ENCODE measurements around the gene NRM. TPM values are rescaled to one million over a fixed set of nuclear protein-coding genes. Genes with fewer than 3 reads are reported as not detected.
"Not testable (repeated sequence)": the region's sequence is repeated elsewhere in the genome, so short reads cannot be mapped to it uniquely, and the experiment has no call there.

The NRM gene
- polyA plus RNA-seq, 3 donors, result 6.7 to 8.1 (median 7.5) TPM

DNA sequence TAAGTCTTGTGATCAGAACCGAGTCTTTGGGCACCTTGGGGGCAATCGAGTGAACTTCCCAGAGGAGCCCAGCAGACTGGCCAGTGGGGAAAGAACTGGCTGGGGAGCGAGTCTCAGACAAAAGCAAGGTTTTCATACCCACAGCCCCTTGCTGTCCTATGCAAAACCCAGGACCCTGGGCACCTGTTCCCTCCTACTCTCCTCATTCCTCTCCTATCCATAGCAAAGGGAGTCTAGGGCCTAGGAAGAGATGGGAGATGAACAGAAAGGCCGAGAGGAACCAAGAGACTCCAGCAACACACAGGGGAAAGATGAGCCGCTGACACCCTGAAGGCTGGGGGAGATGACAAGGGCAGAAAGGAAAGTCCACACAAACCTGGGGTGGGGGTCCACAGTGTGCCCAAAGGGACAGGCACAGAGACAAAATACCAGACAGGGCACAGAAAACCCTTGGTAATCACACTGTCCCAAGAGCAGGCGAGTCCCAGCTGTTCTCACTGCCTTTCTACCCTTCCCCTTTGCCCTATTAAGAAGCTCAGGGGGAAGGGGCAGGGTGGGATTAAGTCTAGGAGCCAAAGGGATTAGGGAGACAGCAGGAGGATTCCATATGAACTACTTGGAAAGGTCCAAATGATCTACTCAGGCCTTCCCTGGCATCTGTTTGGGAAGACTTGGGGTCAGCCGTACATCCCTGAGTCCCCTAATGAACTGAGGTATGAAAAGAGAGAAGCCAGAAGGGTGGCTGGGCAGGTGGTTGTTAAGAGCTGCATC, 10.8 kb downstream of the NRM start:
- no peak overlapping the region for H3K27ac ChIP-seq (ENCODE audit: low read depth, low read length)
- 57 to 80% (median 61%) methylated on average over 7 of the region's 7 CpGs for WGBS, 3 donors

DNA sequence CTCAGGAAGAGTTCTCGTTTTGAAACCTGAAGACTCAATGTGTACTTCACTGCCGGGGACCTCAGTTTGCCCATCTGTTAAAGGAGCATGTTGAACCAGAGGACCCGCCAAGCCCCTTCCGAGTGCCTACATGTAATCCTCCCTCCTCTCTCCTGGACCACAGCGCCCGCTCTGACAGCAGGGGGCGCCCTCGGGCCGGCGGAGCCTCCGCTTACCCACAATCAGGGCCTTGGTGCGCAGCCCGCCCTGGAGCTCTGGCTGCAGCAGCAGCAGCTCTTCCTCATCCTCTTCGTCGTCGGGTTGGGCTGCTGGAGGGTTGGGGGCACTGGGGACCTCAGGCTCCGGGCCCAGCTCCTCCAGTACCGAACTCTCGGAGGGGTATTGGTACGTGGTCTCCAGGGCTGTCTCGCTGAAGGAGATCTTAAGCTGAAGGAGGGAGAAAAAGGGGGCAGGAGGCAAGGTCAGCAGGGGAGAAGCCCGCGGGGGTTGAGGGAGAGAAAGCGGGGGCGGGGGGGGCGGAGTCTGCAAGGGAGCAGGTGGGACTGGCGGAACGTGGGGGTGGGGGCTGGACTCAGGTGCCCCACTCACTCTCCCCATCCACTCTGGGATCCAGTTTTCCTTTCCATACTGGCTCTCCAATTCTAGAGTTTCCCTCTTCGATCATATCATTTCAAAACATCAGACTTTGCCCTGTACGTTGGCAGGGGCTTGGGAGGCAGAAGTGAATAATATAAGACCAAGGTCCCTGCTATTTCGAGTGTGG, 11.6 kb downstream of the NRM start:
- no peak overlapping the region for H3K27ac ChIP-seq (ENCODE audit: low read depth, low read length)
- WGBS, 3 donors, result 11 to 12% (median 11%) methylated on average over 30 to 31 of the region's 31 CpGs

DNA sequence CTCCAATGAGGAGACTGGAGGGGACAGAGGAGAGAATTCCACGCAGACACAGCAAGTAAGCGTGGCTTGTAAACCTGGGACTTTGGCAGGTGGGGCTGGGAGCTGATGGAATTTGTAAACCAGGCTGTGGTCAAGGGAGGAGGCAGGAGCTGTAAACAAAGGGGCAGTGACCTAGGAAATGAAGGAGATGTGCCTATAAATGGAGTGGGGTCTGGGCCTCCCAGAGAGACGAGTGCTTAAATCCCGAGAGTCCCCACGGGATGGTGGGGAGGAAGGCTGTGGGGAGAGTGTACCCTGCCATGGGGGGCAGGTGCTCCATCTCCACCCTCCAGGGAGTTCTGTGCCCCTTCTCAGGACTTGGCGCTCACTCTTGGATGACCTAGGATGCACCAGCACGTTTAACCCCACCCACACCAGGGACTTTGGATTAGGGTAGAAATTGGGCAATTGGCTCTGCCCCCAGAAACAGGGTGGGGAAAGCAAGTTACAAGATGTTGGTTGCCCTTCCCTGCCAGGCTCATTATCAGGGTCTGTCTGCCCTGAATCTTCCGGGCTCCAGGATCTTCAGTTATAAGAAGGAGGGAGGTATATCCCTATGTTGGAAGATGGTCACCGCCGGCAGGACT, 14.0 kb downstream of the NRM start:
- WGBS, 3 donors, result 80 to 86% (median 84%) methylated on average over 10 of the region's 10 CpGs
- no peak overlapping the region for H3K27ac ChIP-seq (ENCODE audit: low read depth, low read length)

DNA sequence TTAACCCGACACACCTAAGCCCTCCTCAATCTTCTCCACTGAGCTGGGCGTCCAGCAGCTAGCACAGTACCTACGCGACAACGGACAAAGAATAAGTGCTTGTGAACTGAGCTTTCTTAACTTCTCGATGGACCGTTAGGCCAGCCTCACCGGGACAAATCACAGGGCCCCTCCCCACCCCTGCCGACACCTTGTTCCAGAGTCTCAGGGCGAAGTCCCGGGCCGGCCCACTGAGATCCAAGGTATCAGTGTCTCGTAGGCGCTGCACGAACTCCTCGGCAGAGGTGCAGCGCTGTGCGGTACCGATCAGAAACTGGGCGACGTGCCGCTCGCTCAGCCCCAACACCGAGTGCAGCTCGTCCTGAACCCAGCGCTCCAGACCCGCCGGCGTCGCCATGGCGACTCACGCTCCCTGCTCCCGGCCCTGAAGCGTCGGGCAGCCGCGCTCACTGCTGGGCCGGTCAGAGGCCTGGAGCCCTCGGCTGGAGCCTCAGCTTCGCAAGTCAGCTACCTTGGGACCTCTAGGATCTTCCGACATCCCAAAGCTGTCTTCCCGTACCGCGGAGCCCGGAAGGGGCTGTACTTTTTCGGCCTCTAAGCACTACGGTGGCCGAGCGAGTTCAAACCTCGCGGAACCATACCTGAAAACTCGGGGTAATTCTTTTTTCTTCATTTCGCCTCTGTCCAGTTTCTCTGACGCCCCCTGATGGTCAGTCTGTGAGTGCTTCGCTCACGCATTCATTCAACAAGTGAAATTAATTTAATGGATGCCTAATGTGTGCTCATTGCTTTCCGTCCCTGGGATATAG, 18.1 kb downstream of the NRM start, which contains the start of gene DHX16:
TSS of gene DHX16 (minus strand) at position 562 of the 809 bp plus-strand sequence. CDS start at position 397, 165 bp downstream.
- WGBS, 3 donors, result 0 to 1% (median 0%) methylated on average over 44 to 57 of the region's 57 CpGs
- H3K27ac ChIP-seq (ENCODE audit: low read depth, low read length), result no peak within 1 kb of the TSS

DNA sequence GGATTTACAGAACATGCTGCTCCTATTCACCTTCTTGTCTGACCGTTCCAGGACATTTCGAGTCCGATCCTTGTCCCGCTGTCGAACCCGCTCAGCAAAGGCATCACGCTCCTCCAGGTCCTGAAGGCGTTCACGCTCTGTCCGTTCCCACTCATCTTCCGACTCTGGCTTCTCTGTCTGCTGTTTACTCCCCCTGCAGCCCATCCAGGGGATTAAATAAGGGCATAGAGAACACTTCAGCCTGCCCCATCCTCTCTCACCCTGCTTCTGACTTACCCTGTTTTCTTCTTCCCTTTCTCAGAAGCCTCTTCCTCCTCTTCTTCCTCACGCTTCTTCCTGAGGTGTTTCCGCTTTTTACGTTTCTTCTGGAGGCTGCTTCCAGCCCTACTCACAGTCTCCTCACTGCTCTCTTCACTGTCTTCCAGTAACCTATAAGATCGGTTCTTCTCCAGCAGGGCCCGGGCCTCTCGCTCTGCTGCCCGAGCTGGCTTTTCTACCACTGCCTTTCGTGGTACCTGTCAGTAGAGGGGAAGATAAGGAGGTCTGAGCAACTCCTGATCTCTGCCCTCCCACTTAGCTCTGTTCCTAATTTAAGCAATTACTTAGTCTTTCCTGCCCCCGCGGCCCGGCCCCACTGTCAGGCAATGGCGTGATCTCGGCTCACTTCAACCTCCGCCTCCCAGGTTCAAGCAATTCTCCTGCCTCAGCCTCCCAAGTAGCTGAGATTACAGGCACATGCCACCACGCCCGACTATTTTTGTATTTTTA, 19.8 kb downstream of the NRM start:
- 84 to 87% (median 86%) methylated on average over 27 of the region's 27 CpGs for WGBS, 3 donors
- no peak overlapping the region for H3K27ac ChIP-seq (ENCODE audit: low read depth, low read length)

DNA sequence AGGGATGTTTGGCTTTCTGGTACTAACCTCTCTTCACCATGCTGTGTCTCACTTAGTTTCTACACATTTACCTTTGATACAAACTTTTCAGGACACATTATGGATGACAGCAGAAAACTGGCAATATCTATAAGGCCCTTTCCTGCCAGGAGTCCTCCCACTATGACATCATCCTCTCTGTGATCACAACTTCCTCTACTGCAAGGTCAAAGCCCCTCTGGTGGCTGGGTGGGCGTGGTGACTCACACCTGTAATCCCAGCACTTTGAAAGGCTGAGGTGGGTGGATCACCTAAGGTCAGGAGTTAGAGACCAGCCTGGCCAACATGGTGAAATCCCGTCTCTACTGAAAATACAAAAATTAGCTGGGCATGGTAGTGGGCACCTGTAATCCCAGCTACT, 24.5 kb downstream of the NRM start:
- WGBS, 3 donors, result 69 to 77% (median 73%) methylated on average over 2 of the region's 2 CpGs
- not testable (repeated sequence) for H3K27ac ChIP-seq (ENCODE audit: low read depth, low read length)

DNA sequence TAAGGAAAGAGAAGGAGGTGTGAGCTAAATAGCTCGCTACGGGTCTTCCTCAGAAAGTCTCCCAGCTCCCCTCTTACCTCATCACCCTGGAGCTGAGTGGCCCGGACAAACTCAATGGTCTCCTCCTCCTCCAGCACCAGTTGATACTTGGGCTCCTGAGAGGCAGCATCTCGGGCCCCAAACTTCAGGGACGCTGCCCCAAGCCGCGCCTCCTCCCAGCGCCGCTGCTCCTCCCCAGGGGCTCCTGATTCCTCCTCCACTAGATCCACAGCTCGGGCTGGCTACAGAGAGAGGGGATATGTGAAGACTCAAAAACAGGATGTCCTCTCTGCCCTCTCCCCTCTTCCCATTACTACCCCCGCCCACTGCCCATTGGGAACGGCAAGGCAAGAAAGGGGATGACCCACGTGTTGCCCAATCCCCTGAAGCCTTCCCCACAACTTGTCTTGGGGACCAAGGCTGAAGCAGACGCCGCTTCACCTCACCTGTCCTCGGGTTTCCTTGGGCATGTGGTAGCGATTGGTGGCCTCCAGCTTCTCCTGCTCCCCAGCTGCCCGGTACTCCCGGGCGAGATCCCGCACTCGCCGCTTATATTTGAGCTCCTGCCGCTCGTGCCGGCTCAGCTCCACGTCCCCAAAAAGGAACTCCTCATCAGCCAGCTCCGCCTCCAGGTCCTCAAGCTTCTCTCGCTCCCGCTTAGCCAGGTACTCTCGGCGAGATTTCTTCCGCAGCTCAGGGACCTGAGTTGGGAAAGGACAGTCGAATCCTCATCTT, 25.6 kb downstream of the NRM start:
- no peak overlapping the region for H3K27ac ChIP-seq (ENCODE audit: low read depth, low read length)
- 88 to 93% (median 92%) methylated on average over 28 to 34 of the region's 34 CpGs for WGBS, 3 donors

DNA sequence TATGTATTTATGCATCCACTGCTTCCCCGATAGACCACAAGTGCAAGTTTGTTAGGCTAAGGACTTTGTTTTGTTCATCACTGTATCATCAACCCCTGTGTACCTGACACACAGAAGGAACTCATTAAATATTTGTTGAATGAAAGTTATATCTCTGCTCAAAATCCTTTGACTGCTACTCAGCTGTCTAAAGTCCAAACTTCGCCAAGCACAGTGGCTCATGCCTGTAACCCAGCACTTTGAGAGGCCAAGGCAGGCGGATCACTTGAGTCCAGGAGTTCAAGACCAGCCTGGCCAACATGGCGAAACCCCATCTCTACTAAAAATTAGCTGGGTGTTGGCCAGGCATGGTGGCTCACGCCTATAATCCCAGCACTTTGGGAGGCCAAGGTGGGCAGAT, 32.9 kb downstream of the NRM start:
- not testable (repeated sequence) for H3K27ac ChIP-seq (ENCODE audit: low read depth, low read length)
- WGBS, 3 donors, result 89 to 96% (median 93%) methylated on average over 5 of the region's 5 CpGs

DNA sequence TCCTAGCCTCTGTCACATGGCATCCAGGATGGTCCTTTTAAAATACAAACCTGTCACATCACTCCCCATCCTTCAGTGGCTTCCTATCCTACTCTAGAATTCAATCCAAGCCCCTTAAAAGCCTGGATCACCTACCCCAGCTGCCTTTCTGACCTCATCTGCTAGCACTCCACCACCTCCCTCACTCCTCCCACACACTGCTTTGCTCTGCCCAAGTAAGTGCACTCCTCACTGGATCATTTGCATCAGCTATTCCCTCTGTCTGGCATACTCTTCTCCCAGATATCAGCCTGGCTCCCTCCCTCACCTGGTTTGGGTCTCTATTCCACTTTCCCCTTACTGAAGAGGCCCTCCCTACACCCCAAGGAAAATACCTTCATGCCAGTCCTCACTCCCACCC, 33.3 kb downstream of the NRM start:
- no peak overlapping the region for H3K27ac ChIP-seq (ENCODE audit: low read depth, low read length)

DNA sequence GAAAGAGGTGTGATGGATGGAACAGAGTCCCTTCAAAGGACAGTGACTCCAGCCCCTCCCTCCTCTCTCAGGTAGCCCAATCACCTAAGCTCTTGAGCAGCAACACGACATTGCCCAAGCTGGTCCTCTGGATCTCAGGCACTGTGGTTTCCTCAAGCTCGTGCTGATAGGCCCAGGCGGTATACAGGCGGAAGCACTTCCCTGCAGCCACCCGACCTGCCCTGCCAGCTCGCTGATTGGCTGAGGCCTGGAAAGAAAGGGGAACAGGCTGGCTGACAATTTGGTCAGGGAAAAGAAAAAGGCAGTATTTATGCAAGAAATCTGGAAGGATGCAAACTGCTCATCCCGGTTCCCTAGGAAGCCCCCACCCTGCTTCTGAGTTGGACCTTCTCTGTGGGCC, 34.3 kb downstream of the NRM start:
- 49 to 78% (median 61%) methylated on average over 7 of the region's 7 CpGs for WGBS, 3 donors
- H3K27ac ChIP-seq (ENCODE audit: low read depth, low read length), result no peak overlapping the region

DNA sequence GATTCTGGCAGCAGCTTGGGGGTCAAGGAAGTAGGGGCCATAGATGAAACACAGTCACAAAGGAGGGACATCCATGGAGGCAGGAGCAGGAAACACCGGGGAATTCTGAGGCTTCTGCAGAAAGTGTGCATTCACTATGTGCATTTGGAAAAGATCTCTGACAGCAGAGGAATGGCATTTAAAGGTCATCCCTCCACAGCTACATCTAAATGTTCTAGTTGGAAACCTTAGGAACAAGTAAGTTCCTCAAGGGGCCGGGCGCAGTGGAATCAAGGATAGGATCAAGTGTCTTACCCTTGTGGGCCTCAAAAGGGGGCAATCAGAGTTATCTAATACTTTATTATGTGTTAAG, 35.1 kb downstream of the NRM start:
- H3K27ac ChIP-seq (ENCODE audit: low read depth, low read length), result no peak overlapping the region
- WGBS, 3 donors, result 93 to 97% (median 96%) methylated on average over 3 of the region's 3 CpGs

DNA sequence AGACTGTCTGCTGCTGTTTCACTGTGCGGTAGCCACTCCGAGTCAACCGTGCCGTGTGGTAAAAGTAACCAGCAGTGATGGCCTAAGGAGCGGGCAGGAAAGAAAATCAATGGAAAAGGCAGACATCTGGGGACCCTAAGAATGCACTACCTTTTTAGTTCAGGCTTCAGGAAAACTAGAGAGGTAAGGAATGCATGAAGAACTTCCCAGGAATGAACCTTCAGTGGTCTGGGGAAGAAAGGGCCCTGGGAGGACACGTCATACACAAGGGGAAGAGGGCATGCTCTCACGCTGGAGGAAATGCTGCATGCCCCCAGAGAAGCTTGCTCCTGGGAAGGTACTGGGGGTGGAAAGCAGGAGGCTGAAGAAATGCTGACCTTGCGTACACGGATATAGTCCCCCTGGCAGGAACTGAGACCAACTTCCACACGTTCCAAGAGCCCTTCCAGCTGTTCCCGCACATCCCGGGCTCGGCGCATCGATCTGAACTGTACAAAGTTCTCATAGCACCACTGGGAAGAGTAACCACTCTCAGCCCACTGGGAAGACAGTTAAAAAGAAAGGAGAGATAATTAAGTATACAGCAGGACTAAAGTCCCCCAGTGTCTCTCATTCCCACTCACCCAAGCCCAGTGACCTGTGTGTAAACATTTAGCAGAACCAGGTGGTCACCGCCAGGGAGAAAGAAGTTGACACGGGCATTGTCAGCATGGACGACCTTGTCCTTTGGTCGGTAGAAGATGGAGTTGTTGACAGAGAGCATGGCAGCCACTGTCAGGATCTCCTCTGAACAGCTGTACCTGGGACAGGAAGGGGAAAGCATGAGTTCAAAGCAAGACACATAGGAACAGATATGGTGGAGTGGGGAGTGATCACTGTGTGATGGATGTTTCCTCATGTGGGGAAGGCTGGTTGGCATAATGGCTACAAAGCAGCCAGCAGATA, 35.7 kb downstream of the NRM start:
- H3K27ac ChIP-seq (ENCODE audit: low read depth, low read length), result no peak overlapping the region
- 86 to 93% (median 89%) methylated on average over 19 of the region's 19 CpGs for WGBS, 3 donors

DNA sequence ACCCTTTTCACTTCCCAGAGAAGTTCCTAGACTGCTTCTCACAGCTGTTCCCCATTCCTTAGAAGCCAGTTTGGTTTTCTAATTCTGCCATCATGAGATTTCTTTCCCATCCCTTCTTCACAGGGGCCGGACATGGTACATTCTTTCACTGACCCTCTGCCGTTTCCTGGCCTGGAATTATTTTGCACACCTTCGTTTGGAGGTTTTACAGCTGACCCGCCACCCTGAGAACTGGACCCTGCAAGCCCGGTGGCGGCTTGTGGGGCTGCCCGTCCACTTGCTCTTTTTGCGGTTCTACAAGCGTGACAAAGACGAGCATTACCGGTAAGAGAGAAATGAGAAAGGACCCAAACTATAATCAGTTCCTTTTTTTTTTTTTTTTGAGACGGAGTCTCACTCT, 39.6 kb downstream of the NRM start:
- 88 to 93% (median 92%) methylated on average over 12 of the region's 12 CpGs for WGBS, 3 donors
- no peak overlapping the region for H3K27ac ChIP-seq (ENCODE audit: low read depth, low read length)

DNA sequence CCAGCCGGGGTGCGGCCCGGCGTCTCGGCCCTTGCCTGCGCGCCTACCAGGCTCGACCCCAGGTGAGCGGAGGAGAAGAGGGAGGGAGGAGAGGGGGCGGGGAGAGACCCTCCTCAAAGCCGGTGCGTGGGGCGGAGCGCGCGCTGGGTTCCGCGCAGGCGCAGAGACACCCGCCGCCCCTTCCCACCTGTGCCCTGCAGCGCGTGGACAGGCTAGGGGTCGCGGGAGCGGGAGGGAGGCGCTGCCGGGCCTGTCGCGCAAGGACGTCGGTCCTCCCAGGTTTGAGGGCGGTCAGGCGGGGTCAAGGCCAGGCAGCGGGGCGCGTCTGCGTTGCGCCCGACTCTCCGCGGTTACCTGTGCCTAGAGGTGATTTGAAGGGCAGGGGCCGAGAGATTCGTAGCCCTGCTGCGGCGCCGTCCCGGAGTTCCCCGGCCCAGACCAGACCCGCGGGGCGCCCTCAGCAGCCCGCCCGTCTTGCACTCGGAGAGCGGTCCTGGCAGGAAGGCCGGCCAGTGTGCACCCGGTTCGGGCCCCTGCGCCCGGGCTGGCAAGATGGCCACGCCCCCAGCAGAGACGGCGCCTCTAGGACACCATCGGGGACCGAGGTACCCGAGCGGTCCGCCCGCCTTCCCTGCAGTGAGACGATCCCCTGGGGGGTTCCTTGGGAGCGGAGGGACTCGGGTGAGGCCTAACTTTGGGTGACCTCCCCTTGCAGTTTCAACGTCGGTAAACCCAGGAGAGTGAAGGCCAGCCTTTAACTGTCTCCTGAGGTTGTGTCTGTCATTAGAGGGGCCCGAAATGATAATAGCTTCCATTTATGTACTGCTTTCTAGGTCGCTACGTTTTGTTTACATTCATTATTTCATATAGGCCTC, 43.3 kb downstream of the NRM start:
- H3K27ac ChIP-seq (ENCODE audit: low read depth, low read length), result no peak overlapping the region
- WGBS, 3 donors, result 0 to 1% (median 1%) methylated on average over 53 to 78 of the region's 78 CpGs

DNA sequence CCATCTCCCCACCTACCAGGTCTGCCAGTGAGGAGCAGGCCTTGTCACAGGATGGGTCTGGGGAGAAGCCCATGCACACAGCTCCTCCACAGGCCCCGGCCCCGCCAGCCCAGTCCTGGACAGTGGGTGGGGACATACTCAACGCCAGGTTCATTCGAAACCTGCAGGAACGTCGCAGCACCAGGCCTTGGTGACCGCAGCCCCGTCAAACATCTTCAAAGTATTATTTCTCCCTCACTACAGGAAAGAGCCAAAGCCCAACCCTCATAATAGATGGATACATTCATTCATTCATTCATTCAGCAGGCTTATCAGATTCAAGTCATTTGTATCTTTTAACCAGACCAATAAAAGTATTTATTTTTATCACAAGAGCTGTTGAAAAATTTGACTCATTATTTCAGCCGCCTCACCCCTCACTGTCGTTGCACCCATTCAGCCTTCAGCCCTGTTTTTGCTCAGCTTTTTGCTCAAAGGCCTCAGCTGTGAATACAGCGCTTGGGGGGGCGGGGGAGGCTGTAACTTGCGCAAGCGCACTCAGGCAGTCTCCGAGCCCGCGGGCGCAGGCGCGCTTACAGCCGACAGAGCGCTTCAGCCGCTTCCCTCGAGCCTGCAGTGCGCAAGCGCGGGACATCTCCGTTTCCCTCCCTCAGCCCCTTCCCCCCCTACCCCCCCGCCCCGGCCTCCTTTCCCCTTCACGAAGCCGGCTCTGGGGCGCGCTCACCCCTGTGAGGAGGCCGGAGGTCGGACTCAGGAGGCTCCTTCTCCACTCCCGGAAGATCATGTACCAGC, 44.1 kb downstream of the NRM start, which contains the start of gene C6orf136:
TSS of gene C6orf136 (plus strand) at position 684 of the 792 bp plus-strand sequence. CDS start at position 783, 99 bp downstream.
- H3K27ac ChIP-seq (ENCODE audit: low read depth, low read length), result peak within 1 kb of the TSS; percentile 6
- WGBS, 3 donors, result 11 to 13% (median 12%) methylated on average over 30 to 37 of the region's 37 CpGs

Measured in adipose tissue (tissue), 3 donors.